Activated CD4-positive, CD25-positive, alpha-beta regulatory T cell treated with anti-CD3 and anti-CD28 coated beads, Interleukin-2, amount 50 U/mL, for 72 hours (primary cell): ENCODE measurements around the gene CRYL1.

Experiments
- DNase-seq: peaks from one replicate; pipeline ENCODE4 v3.0.0; 2021

Gene CRYL1

DNA sequence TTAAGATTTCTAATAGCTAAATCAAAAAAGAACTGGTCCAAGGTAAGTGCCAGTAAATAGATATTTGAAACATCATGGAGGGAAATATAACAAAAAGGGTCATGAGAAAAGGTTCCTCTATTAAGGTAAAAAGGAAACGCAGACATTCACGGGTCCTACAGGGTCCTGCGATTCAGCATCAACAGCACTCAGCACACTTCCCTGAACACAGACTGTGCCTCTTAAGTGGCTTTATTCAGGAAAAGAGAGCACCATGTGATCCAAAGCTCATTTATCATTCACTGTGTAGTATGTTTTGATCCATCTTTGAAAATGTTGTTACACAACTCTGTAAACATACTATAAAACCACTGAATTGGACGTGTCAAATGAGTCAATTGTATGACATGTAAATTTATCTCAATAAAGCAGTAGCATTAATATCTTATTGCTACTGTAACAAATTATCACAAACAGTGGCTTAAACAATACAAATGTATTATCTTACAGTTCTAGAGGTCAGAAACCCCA, 33.7 kb downstream of the CRYL1 start:
- no peak for DNase-seq

DNA sequence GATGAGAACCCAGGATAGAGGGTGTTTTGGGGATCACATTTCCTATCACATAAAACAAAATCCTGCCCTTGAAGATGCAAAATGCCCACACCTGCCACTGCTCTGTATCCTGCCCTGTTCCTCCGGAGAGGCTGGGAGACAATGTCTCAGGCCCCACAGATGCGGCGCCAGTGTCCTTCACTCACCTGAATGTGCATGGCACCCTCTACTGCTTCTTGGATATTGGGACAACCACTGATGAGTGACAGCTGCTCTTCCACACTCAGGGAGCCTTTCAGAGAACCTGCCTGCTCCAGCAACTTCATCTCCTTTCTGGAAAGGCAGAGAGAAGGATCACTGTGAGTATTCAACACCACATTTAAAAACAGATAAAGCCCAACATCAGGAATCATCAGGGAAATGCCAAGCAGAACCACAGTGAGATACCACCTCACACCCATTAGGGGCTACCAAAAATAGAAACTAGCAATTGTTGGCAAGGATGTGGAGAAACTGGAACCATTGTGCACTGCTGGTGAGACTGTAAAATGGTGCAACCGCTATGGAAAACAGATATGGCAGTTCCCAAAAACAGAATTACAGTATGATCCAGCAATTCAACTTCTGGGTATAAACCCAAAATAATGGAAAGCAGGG, 36.4 kb downstream of the CRYL1 start:
- peak; percentile 46 for DNase-seq

DNA sequence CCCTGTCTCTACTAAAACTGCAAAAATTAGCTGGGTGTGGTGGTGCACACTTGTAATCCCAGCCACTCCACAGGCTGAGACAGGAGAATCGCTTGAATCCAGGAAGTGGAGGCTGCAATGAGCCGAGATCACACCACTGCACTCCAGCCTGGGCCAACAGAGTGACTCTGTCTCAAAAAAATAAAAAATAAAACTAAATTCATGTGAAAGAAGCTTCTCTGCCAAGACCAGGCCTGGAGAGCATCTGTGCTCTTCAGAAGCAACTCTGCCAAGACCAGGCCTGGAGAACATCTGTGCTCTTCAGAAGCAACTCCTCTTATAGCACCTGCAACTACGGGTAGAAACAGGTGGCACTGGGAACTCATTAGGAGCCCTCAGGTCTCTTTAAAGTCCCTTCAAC, 37.7 kb downstream of the CRYL1 start:
- no peak for DNase-seq

DNA sequence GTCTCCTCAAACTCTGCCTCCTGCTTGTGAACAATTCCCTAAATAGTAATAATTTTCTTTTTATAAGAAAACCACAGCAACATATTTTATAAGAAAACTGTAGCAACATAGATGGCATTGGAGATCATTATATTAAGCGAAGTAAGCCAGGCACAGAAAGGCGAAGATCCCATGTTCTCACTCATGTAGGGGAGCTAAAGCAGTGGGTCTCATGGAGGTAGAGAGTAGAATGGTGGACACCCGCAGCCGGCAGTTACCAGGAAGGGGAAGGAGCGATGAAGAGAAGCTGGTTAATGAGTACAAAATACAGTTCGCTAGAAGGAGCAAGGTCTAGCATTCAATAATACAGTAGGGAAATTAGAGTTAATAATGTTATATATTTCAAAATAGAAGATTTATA, 42.9 kb downstream of the CRYL1 start:
- no peak for DNase-seq

DNA sequence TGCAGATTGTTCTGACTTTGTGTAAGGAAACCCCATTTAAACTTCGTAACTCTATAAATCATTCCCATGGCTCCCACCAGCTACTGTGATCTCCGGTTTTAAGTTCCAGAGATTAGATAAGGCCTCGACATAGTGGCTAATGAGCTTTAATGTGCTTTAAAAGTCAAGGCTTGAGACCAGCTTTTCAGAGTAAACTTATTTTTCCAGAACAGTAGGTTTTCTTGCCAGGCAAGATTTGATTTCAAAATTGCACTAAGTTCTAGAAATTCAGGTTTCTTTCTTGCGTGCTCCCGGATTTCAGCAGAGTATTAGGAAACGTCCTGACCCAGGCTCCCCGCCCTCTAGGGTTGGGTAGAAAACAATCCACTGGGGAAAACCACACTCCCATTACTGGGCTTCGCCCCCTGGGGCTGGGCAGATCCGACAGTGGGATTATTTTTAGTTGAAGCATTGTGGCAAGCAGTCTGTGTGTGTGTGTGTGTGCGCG, 43.3 kb downstream of the CRYL1 start:
- no peak for DNase-seq

DNA sequence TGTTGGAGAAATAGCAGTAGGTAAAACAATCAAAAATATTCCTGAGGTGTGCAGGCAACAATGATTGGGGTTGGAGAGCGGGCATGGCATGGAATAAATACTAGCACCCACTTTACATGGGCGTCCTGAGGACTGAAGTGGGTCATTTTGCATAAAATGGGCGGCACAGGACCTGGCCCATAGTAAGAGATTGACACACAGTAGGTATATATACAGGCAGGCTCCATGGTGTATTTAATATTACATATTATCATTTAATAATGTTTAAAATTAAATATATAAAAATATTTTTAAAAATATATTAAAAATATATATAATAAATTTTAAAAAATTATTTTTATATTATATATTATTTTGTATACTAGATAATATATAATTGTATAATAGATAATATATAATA, 48.3 kb downstream of the CRYL1 start:
- no peak for DNase-seq

DNA sequence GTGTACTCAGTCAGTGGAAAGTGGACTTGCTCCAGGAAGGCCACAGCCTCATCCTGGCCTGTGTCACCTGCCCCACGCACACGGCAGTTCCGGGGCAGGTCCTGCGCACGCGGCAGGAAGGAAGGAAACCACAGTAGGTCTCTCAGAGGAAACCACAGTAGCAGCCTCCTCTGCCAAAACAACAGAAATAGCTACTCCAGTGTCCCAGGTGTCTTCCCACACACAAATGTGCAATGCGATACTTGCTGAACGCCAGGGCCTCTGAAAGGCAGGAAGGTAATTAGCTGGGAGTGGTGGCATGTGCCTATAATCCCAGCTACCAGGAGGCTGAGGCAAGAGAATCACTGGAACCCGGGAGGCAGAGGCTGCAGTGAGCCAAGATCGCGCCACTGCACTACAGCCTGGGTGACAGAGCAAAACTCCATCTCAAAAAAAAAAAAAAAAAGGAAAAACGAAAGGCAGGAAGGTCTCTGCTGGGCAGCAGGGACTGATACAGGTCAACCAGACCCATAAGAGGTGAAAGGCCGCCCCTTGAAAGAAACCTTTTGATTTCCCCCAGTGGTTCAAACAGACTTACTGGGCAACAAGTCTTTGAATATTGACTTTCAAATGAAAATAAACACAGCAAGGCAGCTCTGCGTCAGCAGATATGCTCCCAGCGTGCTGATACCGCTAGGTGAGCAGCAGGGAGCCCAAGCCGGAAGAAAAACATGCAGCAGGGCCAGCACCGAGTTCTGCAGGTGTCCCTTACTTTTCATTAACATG, 49.5 kb downstream of the CRYL1 start:
- DNase-seq: peak; percentile 60

DNA sequence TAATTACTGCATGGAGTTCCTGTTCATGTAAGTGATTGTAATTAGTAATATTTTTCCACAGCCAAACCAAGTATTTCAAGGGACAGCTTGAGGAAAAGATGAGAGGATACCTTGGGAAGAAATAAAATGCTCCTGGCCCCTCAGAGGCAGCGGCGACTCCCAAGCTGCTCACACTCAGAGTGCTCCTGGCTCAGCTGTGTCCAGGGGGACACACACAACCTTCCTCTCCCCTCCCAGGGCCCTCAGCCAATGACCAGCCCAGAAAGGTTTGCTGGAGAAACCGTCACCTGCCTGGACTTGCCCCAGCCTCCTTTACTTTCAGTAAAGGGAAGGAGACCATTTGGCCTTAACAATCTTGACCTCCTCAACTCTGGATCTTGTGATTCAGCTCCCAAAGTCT, 51.1 kb downstream of the CRYL1 start:
- no peak for DNase-seq

DNA sequence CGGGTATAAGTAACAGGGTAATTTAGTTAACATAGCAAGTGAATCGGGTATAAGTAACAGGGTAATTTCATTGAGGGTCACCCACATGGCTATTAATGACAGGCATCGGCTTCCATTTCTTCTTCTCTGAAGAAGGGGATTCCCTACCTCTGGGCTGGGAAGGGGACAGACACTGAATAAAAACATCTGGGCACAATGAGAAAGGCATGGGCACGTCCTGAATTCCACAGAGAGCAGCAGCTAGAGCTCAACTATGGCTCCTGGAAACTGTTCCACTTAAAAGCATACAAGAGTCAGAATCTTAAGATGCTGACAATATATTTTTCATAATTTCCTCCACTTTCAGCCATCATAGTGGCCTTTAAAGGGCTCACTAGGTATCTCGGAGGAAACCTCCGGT, 51.8 kb downstream of the CRYL1 start:
- no peak for DNase-seq

DNA sequence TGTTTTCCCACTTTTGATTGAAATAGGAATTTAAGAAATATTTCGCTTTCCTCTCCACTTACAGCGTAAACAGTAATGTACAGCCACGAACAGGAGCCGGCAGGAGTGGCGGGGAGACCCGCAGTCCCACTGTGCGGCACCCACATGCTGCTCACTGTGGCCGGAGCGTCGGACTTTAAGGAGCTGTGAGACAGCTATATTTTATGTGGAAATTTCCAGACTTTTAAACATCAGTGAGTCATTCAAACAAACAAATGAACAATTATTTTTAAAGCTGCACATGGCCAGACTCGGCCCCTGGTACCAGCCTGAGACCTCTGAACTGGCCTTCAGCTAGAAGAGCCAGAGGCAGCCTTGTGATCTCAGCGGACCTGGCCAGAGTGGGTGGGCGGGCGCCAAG, 52.5 kb downstream of the CRYL1 start:
- DNase-seq: no peak

DNA sequence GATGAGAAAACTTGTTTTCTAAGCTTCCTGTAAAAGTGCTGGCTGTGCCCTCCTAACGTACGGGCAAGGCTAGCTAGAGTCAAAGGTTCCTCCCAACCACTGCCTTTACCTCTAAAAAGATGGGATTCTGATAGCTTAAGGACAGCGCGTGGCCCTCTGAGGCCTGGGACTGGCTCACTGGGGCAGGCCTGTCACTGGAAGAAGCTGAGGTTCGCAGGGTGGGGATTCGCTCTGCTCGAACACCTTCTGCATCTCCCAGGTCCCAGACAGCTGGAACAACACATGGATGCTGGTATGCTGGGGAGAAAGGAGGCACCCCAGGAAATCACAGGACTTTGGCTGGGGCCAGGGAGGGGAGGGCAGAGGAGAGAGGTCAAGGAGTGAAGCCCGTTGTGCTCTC, 53.1 kb downstream of the CRYL1 start:
- no peak for DNase-seq

DNA sequence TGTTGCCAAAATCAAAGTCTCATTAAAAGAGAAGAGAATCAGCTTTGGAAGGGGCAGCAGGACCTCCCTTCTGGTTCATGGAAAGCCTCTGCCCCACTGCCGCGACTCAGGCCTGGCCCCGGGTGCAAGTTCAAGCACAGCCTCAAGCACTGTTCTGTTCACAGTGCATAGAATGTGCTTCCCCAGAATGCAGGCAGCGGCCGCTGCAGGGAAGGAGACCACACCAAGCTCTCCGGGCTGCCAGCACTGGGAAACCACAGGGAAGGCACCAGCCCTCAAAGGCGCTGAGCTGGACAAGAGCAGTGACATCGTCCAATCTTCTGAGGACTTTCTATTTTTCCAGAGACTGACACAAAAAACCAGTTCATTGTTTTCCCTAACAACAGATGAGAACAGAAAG, 55.5 kb downstream of the CRYL1 start:
- DNase-seq: no peak

DNA sequence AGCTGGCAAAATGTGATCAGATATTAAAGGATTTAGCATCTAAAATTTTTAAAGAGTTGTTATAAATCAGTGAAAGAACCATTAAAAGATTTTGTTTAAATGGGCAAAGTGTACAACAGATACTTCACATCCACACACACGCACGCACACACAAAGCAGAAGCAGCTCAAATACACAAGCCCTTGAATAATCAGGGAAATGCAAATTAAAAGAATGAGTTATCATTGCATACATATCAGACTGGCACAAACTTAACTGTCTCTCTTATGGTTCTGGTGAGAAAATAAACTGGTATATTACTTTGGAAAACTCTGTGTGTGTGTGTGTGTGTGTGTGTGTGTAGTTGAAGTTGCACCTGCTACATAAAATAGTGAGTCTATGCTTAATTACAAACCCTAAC, 59.3 kb downstream of the CRYL1 start:
- no peak for DNase-seq

DNA sequence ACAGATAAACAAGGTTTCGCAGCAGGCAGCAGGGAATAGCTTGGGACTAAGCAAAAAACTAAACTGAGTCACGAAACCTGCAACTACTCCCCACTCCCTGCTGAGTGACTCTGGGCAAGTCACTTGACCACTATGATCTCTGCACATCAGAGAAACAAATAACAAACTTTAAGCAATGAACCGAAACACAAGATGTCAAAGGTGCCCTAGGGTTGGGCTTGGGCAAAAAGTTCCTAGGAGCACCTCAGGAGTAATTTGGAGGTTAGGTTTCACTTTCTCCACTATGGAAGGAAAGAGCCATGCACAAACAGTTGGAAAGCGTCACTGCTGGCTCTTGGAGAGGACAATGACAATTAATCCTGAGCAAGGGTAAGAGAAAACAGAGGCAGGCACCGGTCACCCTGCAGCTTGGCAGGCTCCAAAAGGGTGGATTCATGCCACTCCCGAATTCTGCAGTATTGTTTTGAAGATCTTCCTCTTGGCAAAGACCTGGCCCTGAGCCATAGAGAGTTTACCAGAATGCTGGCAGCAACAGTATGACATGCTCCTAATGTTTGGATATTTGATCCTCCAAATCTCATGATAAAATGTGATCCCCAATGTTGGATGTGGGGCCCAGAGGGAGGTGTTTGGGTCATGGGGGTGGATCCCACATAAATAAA, 60.3 kb downstream of the CRYL1 start:
- DNase-seq: no peak

DNA sequence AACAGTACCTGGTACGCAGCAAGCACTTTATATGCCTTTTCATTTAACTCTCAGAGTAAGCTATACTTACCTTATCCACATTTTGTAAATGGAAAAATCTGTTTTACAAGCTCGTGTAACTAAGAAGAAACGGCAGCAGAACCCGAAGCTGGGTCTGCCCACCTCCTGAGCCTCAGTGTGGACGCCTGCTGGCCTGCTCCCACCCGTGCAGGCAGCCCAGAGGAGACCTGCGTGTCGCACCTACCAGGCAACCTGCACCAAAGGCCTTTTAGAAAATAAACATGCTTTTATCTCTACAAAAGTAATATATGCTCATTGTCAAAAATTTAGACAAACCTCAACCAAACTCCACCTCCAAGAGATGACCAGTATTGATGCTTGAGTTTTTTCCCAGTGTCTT, 62.7 kb downstream of the CRYL1 start:
- DNase-seq: no peak

DNA sequence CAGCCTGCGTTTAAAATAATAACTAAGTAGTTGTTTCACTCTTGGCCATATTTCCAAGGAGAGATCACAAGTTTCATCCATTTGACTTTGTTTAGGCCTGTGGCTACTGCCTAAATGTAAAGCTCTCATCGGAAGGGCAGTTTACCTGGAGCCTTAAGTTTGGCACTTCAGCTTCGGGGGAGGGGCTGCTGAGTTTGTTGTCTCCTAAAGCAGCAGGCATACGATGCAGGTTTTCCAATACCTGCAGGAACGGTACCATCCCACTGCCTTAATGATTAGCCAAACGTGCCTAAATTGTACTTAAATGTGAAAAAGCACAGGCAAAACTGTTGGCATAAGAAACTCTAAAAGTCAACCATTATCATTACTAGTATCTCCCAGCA, 63.1 kb downstream of the CRYL1 start:
- no peak for DNase-seq

DNA sequence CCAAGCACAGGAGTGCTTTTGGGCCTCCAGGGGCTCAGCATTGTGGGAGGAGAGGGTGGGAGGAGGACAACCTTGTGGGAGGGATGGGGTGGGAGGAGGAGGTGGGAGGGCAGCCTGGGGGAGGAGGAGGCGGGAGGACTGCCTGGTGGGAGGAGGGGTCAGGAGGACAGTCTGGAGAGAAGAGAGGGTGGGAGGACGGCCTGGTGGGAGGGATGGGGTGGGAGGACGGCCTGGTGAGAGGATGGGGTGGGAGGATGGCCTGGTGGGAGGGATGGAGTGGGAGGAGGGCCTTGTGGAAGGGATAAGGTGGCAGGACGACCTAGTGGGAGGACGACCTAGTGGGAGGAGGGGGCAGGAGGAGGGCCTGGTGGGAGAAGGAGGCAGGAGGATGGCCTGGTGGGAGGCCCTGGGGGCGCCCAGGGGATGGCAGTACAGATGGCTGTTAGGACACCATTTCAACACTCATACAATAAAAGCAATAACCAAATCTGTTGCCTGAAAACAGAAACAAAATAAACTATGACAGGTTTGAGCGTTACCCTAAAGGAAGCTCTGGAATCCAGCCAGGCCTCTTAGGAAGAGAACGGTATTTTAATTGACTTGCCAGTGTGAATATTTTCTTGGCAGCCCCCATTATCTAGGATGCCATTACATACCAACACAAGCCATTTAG, 63.7 kb downstream of the CRYL1 start:
- DNase-seq: no peak

DNA sequence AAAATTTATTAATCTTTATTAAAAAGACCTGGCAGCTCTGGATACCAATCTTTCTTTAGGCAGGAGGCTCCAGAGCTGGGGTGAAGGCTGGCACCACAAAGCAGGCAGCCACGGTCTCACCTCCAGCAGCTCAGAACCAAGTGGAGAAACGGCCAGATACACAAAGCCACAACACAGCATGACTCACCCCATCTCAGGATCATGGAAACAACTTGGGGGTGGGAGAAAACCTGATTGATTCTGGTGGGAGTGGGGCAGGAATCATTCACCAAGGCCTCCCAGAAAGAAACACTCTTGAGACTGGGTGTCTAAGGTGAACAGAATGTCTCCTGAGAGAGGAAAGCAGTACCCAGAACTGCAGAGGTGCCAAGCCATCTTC, 64.2 kb downstream of the CRYL1 start:
- no peak for DNase-seq

DNA sequence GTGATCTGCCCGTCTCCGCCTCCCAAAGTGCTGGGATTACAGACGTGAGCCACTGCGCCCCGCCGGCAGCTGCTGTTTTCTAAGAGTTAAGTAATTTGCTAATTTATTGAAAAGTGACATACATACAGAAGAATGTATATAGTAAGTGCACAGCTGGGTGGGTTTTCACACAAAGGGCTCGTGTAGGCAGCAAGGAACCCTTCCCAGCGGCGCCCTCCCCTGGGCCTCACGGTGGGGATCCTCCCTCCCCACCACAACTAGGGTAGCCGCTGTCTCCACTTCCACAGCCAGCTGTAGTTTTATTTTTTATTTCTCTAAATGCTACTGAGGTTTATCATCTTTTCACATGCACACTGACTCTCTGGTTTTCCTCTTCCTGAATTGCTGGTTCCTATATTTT, 64.9 kb downstream of the CRYL1 start:
- DNase-seq: no peak

DNA sequence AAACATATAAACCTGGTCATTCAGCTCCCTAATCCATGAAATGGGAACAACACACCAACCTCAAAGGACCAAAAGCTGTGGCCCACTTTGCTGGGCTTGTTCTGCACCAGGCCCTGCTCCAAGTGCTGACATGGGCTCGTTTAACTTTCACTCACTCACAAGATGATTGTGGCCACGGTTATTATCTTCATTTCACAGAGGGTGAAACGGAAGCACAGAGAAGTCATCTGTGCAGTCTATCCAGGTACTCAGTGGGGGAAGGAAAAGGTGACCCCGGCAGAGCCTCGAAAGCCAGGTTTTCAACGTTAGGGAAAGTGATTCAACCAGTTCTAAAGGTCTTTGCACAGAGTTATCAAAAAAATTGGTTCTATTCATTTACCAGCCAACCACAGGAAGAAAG, 68.0 kb downstream of the CRYL1 start:
- DNase-seq: no peak

DNA sequence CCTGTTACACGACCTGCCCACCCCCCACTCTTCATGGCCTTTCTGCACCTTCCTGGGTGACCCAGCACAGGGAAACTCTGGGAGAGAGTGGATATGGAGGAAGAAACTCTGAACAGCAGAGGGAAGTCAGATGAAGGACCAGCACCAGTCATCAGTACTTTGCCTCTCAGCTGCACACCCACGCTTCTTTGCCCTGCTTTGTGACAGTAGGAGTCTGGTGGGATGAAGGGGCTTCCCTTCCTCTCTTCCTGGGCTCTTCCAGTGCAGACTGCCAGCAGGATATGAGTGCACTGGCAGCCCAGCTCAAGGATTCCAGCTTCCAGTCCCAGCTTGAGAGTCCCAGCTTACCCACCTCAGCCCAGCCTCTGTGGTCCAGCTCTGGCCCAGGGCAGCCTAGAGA, 68.9 kb downstream of the CRYL1 start:
- DNase-seq: no peak

DNA sequence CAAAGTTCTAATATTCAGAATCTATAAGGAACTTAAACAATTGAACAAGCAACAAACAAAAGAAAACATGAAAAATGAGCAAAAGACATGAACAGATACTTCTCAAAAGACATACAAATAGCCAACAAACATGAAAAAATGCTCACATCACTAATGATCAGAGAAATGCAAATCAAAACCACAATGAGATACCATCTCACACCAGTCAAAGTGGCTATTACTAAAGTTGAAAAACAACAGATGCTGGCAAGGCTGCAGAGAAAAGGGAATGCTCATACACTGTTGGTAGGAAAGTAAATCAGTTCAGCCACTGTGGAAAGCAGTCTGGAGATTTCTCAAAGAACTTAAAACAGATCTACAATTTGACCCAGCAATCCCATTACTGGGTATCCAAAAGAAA, 74.3 kb downstream of the CRYL1 start:
- DNase-seq: no peak

DNA sequence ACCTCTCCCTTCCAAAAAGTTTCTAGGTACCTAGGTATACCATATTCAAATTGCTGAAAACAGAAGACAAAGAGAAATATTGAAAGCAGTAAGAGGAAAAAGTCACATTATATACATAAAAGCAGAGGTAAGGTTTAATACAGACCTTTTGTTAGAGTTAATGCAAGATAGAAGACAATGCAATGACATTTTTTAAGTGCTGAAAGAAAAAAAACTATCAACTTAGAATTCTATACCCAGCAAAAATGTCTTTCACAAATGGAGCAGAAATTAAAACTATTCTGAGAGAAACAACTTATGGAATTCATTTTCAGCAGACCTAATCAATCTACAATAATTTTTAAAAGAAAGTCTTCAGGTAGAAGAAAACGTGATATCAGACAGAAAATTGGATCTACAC, 77.2 kb downstream of the CRYL1 start:
- no peak for DNase-seq

DNA sequence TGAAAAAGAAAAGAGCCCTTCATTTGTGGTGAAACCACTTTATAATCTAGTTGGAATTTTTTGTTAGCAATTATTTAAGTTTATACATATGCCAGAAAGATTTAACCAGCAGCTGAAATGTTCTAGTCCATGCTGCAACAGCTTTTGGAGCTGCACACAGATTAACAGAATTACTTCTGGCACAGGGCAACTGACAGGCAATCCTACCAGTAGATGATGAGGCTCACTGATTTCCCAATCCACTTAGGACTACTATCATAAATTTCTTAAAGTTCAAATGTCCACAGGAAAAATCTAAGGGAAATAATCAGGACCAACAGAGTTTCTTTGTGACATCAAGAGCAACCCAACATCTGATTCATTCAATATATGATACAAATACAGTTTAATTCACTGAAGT, 78.8 kb downstream of the CRYL1 start:
- DNase-seq: no peak
